ENCODE measurements around the gene CIB4. TPM values are rescaled to one million over a fixed set of nuclear protein-coding genes. Genes with fewer than 3 reads are reported as not detected.
A peak's percentile ranks its signal among the peaks of the same experiment; 100 is the strongest.

The CIB4 gene
- total RNA-seq, 4 donors from 2014 or later, result not detected

DNA sequence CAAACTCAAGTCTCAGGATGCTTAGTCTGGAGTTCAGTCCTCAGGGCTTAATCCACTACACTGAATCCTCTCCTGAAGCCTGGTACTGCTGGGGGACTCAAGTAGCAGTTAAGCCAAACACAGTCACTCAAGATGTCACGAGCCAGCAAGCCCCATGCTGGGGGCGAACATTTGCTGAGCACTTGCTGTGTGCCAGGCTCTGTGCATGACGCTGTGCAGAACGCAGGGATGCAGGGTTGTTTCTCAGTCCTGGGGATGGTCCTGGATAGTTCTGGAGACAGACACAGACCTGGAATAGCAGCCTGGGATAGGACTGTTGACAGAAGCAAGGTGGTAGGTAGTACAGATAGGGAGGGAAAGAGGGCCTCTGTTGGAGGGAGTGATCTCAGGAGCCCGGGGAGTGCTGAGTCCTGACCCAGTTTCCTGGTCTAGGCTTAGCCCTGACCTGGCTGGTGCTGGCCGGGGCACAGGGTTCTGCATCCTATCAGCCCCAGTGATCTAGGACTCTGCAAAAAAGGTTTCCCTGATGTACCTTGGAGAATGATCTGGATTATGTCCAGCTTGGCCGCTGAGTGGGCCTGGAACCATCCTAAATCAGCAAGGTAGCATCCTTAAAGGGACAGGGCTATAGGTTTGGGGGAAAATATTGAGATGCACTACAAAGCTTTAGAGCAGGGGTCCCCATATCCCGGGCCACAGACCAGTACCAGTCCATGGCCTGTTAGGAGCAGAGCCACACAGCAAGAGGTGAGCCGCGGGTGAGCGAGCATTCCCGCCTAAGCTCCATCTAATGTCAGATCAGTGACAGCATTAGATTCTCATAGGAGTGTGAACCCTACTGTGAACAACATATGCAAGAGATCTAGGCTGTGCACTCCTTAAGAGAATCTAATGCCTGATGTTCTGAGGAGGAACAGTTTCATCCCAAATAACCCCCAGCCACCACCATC is 108.6 kb downstream of the CIB4 start:
- in situ Hi-C loops (cut with MboI; ENCODE audit: low pct_ligation_motif_present in 1 of 4, low pct_unique_long_range_greater_than_20kb in 1 of 4, low sequenced_read_pairs in 3 of 4) (no loop called here), intact Hi-C loops (cut with DNase I; ENCODE audit: low total_unique reads) (no loop called here)
- WGBS, 2 donors (ENCODE audit: low coverage in 1 of 2), result 88% methylated on average over 12 of the region's 12 CpGs; no CpG with 5 or more reads in 1 of the 2 donors

More for the DNA sequence above, 108.6 kb downstream of the CIB4 start:
- Histone ChIP-seq H3K27ac (no peak overlapping the region), H3K27me3 (no peaks in the 10 kb centered on the region), H3K4me1 (no peaks in the 10 kb centered on the region), H3K4me3 (no peak overlapping the region), H3K36me3 (no peaks in the 10 kb centered on the region), H3K9me3 (no peaks in the 10 kb centered on the region)
- no peak for TF ChIP-seq EP300 (IDR thresholded peaks at IDR 0.05; ENCODE audit: low read depth)
- TF ChIP-seq CTCF (IDR thresholded peaks at IDR 0.05), result no peak
- TF ChIP-seq POLR2A (IDR thresholded peaks at IDR 0.05), result no peak
- no peak for TF ChIP-seq POLR2AphosphoS5 (IDR thresholded peaks at IDR 0.05)
- DNase-seq, result peak; percentile 4

Small RNAs within 50 kb of the gene (small RNA-seq; reads per million reads assigned to genes)
- 0 reads per million in 4 donors for gene AC015977.1

Other genes starting within 250 kb of the CIB4 start
- gene DRC1, start 239.4 kb downstream of the CIB4 start, total RNA-seq, result not detected
- under 1 TPM in 1 of 4 donors, not detected in 3; 0.37 TPM for gene OTOF, start 163.2 kb downstream of the CIB4 start, total RNA-seq
- 1 to 10 TPM in 1 of 4 donors, under 1 TPM in 3; 0.37 to 1.5 (median 0.82) TPM for gene KCNK3, start 51.4 kb upstream of the CIB4 start, total RNA-seq
- gene SLC35F6, start 122.9 kb upstream of the CIB4 start, total RNA-seq, result 10 to 100 TPM; 23.3 to 36.3 (median 33.3) TPM
- 10 to 100 TPM in 1 of 4 donors, 1 to 10 TPM in 1, not detected in 2; 1.1 to 14.9 TPM for gene CENPA, start 144.7 kb upstream of the CIB4 start, total RNA-seq
- under 1 TPM in 1 of 4 donors, not detected in 3; 0.32 TPM for gene DPYSL5, start 206.8 kb upstream of the CIB4 start, total RNA-seq

Data from transverse colon (tissue), 4 donors.